K562 (cell line): Measurements from ENCODE around the gene MRPL16. TPM values are rescaled to one million over a fixed set of nuclear protein-coding genes. Genes with fewer than 3 reads are reported as not detected.

Source experiments
- BRD4 ChIP-seq: fragments of 200-600 bp; sonication (generic); IDR thresholded peaks from 2 replicates; pipeline ENCODE4 v1.6.1; 2017; ENCODE audit warnings: inconsistent platforms
- EHMT2 ChIP-seq: fragments of 450-650 bp; IDR thresholded peaks from 2 replicates; pipeline ENCODE4 v1.6.1; 2018; ENCODE audit warnings: antibody characterized with exemption
- HOXB6 ChIP-seq: fragments of 250-450 bp; sonication (Bioruptor Pico); IDR thresholded peaks from 2 replicates; pipeline ENCODE4 v1.5.1; 2022; ENCODE audit warnings: mild to moderate bottlenecking, borderline replicate concordance
- KDM2B ChIP-seq: fragments of 250-450 bp; sonication (Bioruptor Pico); IDR thresholded peaks from 2 replicates; pipeline ENCODE4 v1.8.0; 2021; ENCODE audit warnings: mild to moderate bottlenecking, moderate library complexity
- KLF6 ChIP-seq: fragments of 250-450 bp; sonication (Bioruptor Pico); IDR thresholded peaks from 2 replicates; pipeline ENCODE4 v1.4.0; 2020; ENCODE audit warnings: mild to moderate bottlenecking, moderate library complexity, borderline replicate concordance
- PHF21A ChIP-seq: fragments of 450-650 bp; IDR thresholded peaks from 2 replicates; pipeline ENCODE4 v1.6.1; 2017; ENCODE audit warnings: low read depth, borderline replicate concordance
- RAD21 ChIP-seq, 2 experiments: fragments of 250-450 bp in 1 of 2; fragments of 450-650 bp in 1 of 2; sonication (Bioruptor Pico) in 1 of 2; formaldehyde crosslinking in 1 of 2; IDR thresholded peaks in 1 of 2; conservative IDR thresholded peaks in 1 of 2; 2 replicates each; pipeline versions ENCODE4 v1.4.0 to v1.8.0; 2020 to 2022; ENCODE audit warnings: mild to moderate bottlenecking in 2 of 2, moderate library complexity in 1 of 2
- RCOR1 ChIP-seq, 2 experiments: IDR thresholded peaks; 2 replicates each; pipeline ENCODE4 v1.6.1; 2012; ENCODE audit warnings: low read depth in 2 of 2, low read length in 2 of 2, borderline replicate concordance in 1 of 2, improper control_type of control experiment in 1 of 2
- SMARCE1 ChIP-seq: fragments of 450-650 bp; IDR thresholded peaks from 2 replicates; pipeline ENCODE4 v1.7.1; 2016; ENCODE audit warnings: mild to moderate bottlenecking
- XRCC3 ChIP-seq: fragments of 450-650 bp; IDR thresholded peaks from 2 replicates; pipeline ENCODE4 v1.6.1; 2017; ENCODE audit warnings: mild to moderate bottlenecking, moderate library complexity
- XRCC4 ChIP-seq: IDR thresholded peaks from one replicate; pipeline ENCODE4 v1.6.1; 2011; ENCODE audit not compliant: insufficient read depth, insufficient read length; ENCODE audit errors: extremely low read depth
- YY1 ChIP-seq, 3 experiments: IDR thresholded peaks; 2 replicates each; pipeline ENCODE4 v1.6.1; 2011; ENCODE audit warnings: low read length in 2 of 3, mild to moderate bottlenecking in 2 of 3, moderate library complexity in 2 of 3, borderline replicate concordance in 1 of 3, control low read depth in 1 of 3, low read depth in 1 of 3; ENCODE audit not compliant: insufficient read depth in 3 of 3, insufficient replicate concordance in 2 of 3, control insufficient read depth in 1 of 3, insufficient read length in 1 of 3; ENCODE audit errors: extremely low read depth in 1 of 3
- ZC3H8 ChIP-seq: fragments of 450-650 bp; IDR thresholded peaks from 2 replicates; pipeline ENCODE4 v1.6.1; 2017
- ZFP1 ChIP-seq: fragments of 450-650 bp; formaldehyde crosslinking; IDR thresholded peaks from 2 replicates; pipeline ENCODE4 v1.4.0; 2020; ENCODE audit warnings: mild to moderate bottlenecking, mixed read lengths
- ZNF124 ChIP-seq: sonication (generic); formaldehyde crosslinking; IDR thresholded peaks from 2 replicates; pipeline ENCODE4 v1.8.1; 2022; ENCODE audit warnings: missing genetic modification reagents
- ZNF324 ChIP-seq: fragments of 250-450 bp; sonication (Bioruptor Pico); IDR thresholded peaks from 2 replicates; pipeline ENCODE4 v1.4.0; 2020; ENCODE audit warnings: mild to moderate bottlenecking
- ZSCAN29 ChIP-seq: fragments of 450-650 bp; IDR thresholded peaks from 2 replicates; pipeline ENCODE4 v1.6.1; 2017
- polyA plus RNA-seq, 8 experiments: library from polyadenylated mRNA; depleted of rRNA in 4 of 8; stranded (reverse) in 5 of 8; unstranded in 3 of 8; fragments of >200 nt; fragmentation: Nextera tagmentation in 2 of 8; fragmentation: Illumina TruSeq in 1 of 8; extraction: Ambion mirVana in 2 of 8; extraction: Trizol in 1 of 8; gene quantifications; 2 replicates each; pipeline versions ENCODE4 v1.2.1 to v1.2.3, GENCODE V29; 2011 to 2014; ENCODE audit warnings: inconsistent platforms in 1 of 8, missing spikeins in 1 of 8
- total RNA-seq, 7 experiments: library from RNA; depleted of rRNA in 6 of 7; stranded (reverse); fragments of >200 nt in 6 of 7; fragmentation: Illumina TruSeq in 2 of 7; extraction: Trizol in 2 of 7; gene quantifications; 2 replicates each; pipeline versions ENCODE4 v1.2.1 to v1.2.3, GENCODE V29; 2011 to 2021; ENCODE audit warnings: low replicate concordance in 1 of 7
- TF ChIP-seq, protein P1 (sequence below): fragments of 450-650 bp; formaldehyde crosslinking; IDR thresholded peaks from 2 replicates; pipeline ENCODE4 v1.4.0; 2022; ENCODE audit warnings: missing genetic modification characterization
- TF ChIP-seq, protein P2 (sequence below): sonication (generic); formaldehyde crosslinking; IDR thresholded peaks from 2 replicates; pipeline ENCODE4 v1.8.1; 2023; ENCODE audit warnings: mild to moderate bottlenecking, missing genetic modification reagents
- TF ChIP-seq, protein P3 (sequence below): fragments of 250-450 bp; sonication (Bioruptor Pico); IDR thresholded peaks from 2 replicates; pipeline ENCODE4 v1.6.1; 2021; ENCODE audit warnings: mild to moderate bottlenecking
- TF ChIP-seq, protein P4 (sequence below): sonication (generic); formaldehyde crosslinking; IDR thresholded peaks from 2 replicates; pipeline ENCODE4 v1.8.0; 2022; ENCODE audit warnings: mild to moderate bottlenecking, low read depth, missing genetic modification reagents
- TF ChIP-seq, protein P5 (sequence below): fragments of 450-650 bp; formaldehyde crosslinking; conservative IDR thresholded peaks from 2 replicates; pipeline ENCODE4 v1.4.0; 2022; ENCODE audit warnings: mild to moderate bottlenecking, missing genetic modification characterization

MRPL16 gene
- total and polyA plus RNA-seq, 9 of the 15 experiments (the other 6 are each of a cell fraction or from before 2014, with no cell fraction given): 63.3 to 209 (median 157) TPM

DNA sequence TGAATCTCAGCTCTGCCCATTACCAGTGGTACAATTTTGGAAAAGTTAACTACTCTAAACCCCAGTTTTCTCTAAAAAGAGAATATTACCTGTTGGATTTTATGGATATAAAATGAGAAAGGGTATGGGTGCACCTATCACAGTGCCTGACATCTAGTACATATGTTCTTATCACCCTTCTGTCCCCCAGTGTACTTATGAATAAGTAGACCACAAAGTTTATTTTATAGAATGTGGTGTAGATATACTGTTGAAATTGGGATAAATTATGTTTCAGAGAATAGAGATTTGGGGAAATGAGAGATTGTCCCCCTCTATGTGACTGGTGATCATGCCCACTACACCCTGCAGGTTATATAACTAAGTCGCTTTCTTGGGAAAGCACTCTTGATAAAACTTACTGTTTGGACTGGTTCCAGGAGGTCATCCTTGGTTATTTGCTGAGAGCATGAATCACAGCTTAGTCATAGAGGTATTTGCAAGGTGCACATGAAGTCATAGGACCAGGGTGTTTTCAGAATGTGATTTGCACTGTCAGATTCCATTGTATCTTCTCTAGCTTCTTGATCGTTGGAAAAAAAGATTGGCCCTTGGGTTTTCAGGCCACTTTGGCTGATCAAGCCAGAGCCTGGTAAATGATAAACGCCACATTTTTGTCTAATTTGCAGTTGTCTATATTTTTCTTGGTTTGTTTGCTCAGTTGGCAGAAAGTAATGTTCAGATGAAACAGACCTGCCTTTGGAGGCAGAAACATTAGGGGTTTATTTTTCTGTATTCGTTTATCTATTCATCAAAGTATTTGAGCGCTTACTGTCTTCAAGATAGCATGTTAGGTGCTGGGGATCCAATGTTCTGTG is 34.1 kb downstream of the MRPL16 start (continued):
- TF ChIP-seq RCOR1 (IDR thresholded peaks at IDR 0.05; ENCODE audit: borderline replicate concordance in 1 of 2, low read depth in 2 of 2, low read length in 2 of 2) (peak; percentile 46 to 91; a peak in 2 of 4 replicates), ZSCAN29 (no peak), ZNF124 (CRISPR knock-in tag) (no peak), XRCC4 (no peak), HOXB6 (no peak), XRCC3 (no peak), KDM2B (no peak), RAD21 (CRISPR knock-in tag; conservative IDR thresholded peaks at IDR 0.05 in 1 of 2, IDR thresholded peaks at IDR 0.05 in 1 of 2) (no peak), YY1 (IDR thresholded peaks at IDR 0.05; ENCODE audit: borderline replicate concordance in 1 of 3, control insufficient read depth in 1 of 3, extremely low read depth in 1 of 3, insufficient read depth in 3 of 3, insufficient read length in 1 of 3, insufficient replicate concordance in 2 of 3, low read depth in 1 of 3, low read length in 2 of 3) (no peak), KLF6 (CRISPR knock-in tag) (no peak), ZFP1 (CRISPR knock-in tag) (no peak), ZNF324 (no peak), EHMT2 (no peak), PHF21A (peak; percentile 53; the same call in 1 of the 2 replicates), SMARCE1 (peak; percentile 68; the same call in 1 of the 2 replicates), ZC3H8 (no peak), BRD4 (no peak)
- TF ChIP-seq, protein P1, sequence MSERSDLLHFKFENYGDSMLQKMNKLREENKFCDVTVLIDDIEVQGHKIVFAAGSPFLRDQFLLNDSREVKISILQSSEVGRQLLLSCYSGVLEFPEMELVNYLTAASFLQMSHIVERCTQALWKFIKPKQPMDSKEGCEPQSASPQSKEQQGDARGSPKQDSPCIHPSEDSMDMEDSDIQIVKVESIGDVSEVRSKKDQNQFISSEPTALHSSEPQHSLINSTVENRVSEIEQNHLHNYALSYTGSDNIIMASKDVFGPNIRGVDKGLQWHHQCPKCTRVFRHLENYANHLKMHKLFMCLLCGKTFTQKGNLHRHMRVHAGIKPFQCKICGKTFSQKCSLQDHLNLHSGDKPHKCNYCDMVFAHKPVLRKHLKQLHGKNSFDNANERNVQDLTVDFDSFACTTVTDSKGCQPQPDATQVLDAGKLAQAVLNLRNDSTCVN: no peak
- TF ChIP-seq, protein P2, sequence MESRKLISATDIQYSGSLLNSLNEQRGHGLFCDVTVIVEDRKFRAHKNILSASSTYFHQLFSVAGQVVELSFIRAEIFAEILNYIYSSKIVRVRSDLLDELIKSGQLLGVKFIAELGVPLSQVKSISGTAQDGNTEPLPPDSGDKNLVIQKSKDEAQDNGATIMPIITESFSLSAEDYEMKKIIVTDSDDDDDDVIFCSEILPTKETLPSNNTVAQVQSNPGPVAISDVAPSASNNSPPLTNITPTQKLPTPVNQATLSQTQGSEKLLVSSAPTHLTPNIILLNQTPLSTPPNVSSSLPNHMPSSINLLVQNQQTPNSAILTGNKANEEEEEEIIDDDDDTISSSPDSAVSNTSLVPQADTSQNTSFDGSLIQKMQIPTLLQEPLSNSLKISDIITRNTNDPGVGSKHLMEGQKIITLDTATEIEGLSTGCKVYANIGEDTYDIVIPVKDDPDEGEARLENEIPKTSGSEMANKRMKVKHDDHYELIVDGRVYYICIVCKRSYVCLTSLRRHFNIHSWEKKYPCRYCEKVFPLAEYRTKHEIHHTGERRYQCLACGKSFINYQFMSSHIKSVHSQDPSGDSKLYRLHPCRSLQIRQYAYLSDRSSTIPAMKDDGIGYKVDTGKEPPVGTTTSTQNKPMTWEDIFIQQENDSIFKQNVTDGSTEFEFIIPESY (CRISPR knock-in tag): no peak
- TF ChIP-seq, protein P3, sequence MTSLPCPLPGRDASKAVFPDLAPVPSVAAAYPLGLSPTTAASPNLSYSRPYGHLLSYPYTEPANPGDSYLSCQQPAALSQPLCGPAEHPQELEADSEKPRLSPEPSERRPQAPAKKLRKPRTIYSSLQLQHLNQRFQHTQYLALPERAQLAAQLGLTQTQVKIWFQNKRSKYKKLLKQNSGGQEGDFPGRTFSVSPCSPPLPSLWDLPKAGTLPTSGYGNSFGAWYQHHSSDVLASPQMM: no peak
- TF ChIP-seq, protein P4, sequence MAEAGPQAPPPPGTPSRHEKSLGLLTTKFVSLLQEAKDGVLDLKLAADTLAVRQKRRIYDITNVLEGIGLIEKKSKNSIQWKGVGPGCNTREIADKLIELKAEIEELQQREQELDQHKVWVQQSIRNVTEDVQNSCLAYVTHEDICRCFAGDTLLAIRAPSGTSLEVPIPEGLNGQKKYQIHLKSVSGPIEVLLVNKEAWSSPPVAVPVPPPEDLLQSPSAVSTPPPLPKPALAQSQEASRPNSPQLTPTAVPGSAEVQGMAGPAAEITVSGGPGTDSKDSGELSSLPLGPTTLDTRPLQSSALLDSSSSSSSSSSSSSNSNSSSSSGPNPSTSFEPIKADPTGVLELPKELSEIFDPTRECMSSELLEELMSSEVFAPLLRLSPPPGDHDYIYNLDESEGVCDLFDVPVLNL (CRISPR knock-in tag): no peak
- TF ChIP-seq, protein P5, sequence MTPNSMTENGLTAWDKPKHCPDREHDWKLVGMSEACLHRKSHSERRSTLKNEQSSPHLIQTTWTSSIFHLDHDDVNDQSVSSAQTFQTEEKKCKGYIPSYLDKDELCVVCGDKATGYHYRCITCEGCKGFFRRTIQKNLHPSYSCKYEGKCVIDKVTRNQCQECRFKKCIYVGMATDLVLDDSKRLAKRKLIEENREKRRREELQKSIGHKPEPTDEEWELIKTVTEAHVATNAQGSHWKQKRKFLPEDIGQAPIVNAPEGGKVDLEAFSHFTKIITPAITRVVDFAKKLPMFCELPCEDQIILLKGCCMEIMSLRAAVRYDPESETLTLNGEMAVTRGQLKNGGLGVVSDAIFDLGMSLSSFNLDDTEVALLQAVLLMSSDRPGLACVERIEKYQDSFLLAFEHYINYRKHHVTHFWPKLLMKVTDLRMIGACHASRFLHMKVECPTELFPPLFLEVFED (CRISPR knock-in tag): no peak
